ENCODE results near the gene HGD. TPM values are rescaled to one million over a fixed set of nuclear protein-coding genes. Genes with fewer than 3 reads are reported as not detected.

HGD gene
- polyA plus RNA-seq, 1 donor (not counting 4 experiments of a cell fraction or from before 2014, with no cell fraction given), result not detected

DNA sequence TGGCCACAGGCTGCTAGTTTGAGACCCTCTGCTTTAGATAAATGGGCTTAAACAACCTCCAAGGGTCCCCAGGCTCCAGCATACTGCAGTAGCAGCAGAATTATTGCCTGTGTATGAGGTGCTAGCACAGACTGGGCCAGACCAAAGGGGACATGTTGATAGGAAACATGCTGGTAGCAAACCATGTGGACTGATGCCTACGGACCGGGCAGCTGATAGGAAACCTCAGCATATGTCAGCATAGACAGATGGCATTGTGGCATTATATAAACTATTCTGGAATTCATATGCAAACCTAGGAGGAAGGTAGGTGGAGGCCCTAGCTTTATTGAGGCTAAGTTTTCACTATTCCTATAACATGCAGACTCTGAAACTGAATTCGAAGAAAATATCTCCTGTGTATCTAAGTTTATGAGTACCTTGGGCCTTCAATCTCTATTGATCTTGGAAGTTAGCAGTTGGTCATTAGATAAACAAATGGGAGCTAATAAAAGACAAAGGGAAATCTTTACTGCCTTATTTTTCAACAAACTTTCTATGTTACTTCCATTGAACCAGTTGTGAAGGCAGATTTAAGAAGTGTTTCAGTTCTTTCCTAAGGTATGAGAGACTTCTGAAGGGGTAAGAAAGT is 1.7 kb upstream of the HGD start:
- H3K27ac ChIP-seq (ENCODE audit: control insufficient read depth, insufficient read depth, low read length), result no peak overlapping the region
- dilution Hi-C loops (cut with MboI; ENCODE audit: extremely low pct_ligation_motif_present, low sequenced_read_pairs), result no loop called here
- no peak for FAIRE-seq
- H3K27me3 ChIP-seq (ENCODE audit: control insufficient read depth, extremely low read depth, insufficient read depth, low read length), result no peaks in the 10 kb centered on the region
- no peak overlapping the region for H3K4me2 ChIP-seq (ENCODE audit: control insufficient read depth, extremely low read depth, insufficient read depth, low read depth, low read length)
- no peaks in the 10 kb centered on the region for H3K79me2 ChIP-seq (ENCODE audit: control insufficient read depth, insufficient read depth, low read length)
- TF ChIP-seq, protein P1, sequence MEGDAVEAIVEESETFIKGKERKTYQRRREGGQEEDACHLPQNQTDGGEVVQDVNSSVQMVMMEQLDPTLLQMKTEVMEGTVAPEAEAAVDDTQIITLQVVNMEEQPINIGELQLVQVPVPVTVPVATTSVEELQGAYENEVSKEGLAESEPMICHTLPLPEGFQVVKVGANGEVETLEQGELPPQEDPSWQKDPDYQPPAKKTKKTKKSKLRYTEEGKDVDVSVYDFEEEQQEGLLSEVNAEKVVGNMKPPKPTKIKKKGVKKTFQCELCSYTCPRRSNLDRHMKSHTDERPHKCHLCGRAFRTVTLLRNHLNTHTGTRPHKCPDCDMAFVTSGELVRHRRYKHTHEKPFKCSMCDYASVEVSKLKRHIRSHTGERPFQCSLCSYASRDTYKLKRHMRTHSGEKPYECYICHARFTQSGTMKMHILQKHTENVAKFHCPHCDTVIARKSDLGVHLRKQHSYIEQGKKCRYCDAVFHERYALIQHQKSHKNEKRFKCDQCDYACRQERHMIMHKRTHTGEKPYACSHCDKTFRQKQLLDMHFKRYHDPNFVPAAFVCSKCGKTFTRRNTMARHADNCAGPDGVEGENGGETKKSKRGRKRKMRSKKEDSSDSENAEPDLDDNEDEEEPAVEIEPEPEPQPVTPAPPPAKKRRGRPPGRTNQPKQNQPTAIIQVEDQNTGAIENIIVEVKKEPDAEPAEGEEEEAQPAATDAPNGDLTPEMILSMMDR (optimal IDR thresholded peaks at IDR 0.05 in 1 of 3, IDR thresholded peaks at IDR 0.05 in 1 of 3, conservative IDR thresholded peaks at IDR 0.05 in 1 of 3; ENCODE audit: extremely low read depth in 1 of 3, insufficient read depth in 2 of 3, low read length in 3 of 3), result no peak
- TF ChIP-seq EZH2 (IDR thresholded peaks at IDR 0.05; ENCODE audit: low read length), result no peak
- H3K9me3 ChIP-seq (ENCODE audit: control insufficient read depth, low read depth, low read length), result no peaks in the 10 kb centered on the region
- no peak overlapping the region for H3K4me3 ChIP-seq (ENCODE audit: control insufficient read depth in 2 of 3, extremely low read depth in 1 of 3, insufficient read depth in 2 of 3, low read depth in 1 of 3, low read length in 3 of 3)
- DNase-seq (ENCODE audit: low read depth, low spot score), result no peak
- no peak overlapping the region for H2AFZ ChIP-seq (ENCODE audit: control insufficient read depth, low read length)
- H3K9me1 ChIP-seq (ENCODE audit: control insufficient read depth, extremely low read depth, insufficient read depth, low read length), result no peaks in the 10 kb centered on the region
- H3K4me1 ChIP-seq (ENCODE audit: control insufficient read depth, extremely low read depth, insufficient read depth, low read length), result peaks cover 3% of the 10 kb centered on the region
- no peaks in the 10 kb centered on the region for H4K20me1 ChIP-seq (ENCODE audit: control insufficient read depth, extremely low read depth, insufficient read depth, low read length)
- no peaks in the 10 kb centered on the region for H3K36me3 ChIP-seq (ENCODE audit: control insufficient read depth in 2 of 2, extremely low read depth in 1 of 2, insufficient read depth in 2 of 2, low read length in 2 of 2)
- H3K9ac ChIP-seq (ENCODE audit: control insufficient read depth, extremely low read depth, insufficient read depth, low read length), result no peak overlapping the region

DNA sequence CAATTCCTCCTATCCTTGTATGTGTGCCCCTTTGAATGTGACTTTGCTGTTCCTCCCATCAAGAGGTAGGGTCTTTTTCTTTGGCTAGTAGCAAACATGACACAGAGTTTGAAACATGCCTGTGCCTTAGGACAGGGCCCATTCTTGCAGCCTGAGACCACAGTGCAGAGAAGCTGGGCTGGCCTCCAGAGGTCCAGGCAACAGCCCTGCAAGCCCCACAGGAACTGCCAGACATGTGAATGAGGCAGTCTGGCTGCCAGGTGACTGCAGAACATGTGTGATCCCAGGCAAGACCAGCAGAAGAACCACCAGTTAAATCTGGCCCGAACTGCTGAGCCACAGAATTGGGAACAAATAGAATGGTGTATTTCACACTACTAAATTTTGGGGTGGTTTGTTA is 1.2 kb upstream of the HGD start:
- FAIRE-seq (no peak), DNase-seq (ENCODE audit: low read depth, low spot score) (no peak)
- TF ChIP-seq EZH2 (IDR thresholded peaks at IDR 0.05; ENCODE audit: low read length), result no peak
- TF ChIP-seq, protein P1 (optimal IDR thresholded peaks at IDR 0.05 in 1 of 3, IDR thresholded peaks at IDR 0.05 in 1 of 3, conservative IDR thresholded peaks at IDR 0.05 in 1 of 3; ENCODE audit: extremely low read depth in 1 of 3, insufficient read depth in 2 of 3, low read length in 3 of 3), result no peak
- H3K9ac ChIP-seq (ENCODE audit: control insufficient read depth, extremely low read depth, insufficient read depth, low read length), result no peak overlapping the region
- H3K4me3 ChIP-seq (ENCODE audit: control insufficient read depth in 2 of 3, extremely low read depth in 1 of 3, insufficient read depth in 2 of 3, low read depth in 1 of 3, low read length in 3 of 3), result no peak overlapping the region
- no peaks in the 10 kb centered on the region for H3K27me3 ChIP-seq (ENCODE audit: control insufficient read depth, extremely low read depth, insufficient read depth, low read length)
- H4K20me1 ChIP-seq (ENCODE audit: control insufficient read depth, extremely low read depth, insufficient read depth, low read length), result no peaks in the 10 kb centered on the region
- H3K27ac ChIP-seq (ENCODE audit: control insufficient read depth, insufficient read depth, low read length), result no peak overlapping the region
- H3K36me3 ChIP-seq (ENCODE audit: control insufficient read depth in 2 of 2, extremely low read depth in 1 of 2, insufficient read depth in 2 of 2, low read length in 2 of 2), result no peaks in the 10 kb centered on the region
- H3K9me1 ChIP-seq (ENCODE audit: control insufficient read depth, extremely low read depth, insufficient read depth, low read length), result no peaks in the 10 kb centered on the region
- H3K9me3 ChIP-seq (ENCODE audit: control insufficient read depth, low read depth, low read length), result no peaks in the 10 kb centered on the region
- peaks cover 9% of the 10 kb centered on the region for H3K4me1 ChIP-seq (ENCODE audit: control insufficient read depth, extremely low read depth, insufficient read depth, low read length)
- dilution Hi-C loops (cut with MboI; ENCODE audit: extremely low pct_ligation_motif_present, low sequenced_read_pairs), result no loop called here
- no peak overlapping the region for H3K4me2 ChIP-seq (ENCODE audit: control insufficient read depth, extremely low read depth, insufficient read depth, low read depth, low read length)
- no peak overlapping the region for H2AFZ ChIP-seq (ENCODE audit: control insufficient read depth, low read length)
- no peaks in the 10 kb centered on the region for H3K79me2 ChIP-seq (ENCODE audit: control insufficient read depth, insufficient read depth, low read length)
